B cell (primary cell): ENCODE data around the gene PARD3.

ENCODE experiments used
- CTCF ChIP-seq: fragments of 200-600 bp; IDR thresholded peaks from one replicate; pipeline ENCODE4 v1.8.0; 2022; ENCODE audit warnings: antibody characterized with exemption, mild to moderate bottlenecking
- EZH2 ChIP-seq: IDR thresholded peaks from 2 replicates; pipeline ENCODE4 v1.6.1; 2012; ENCODE audit warnings: borderline replicate concordance, low read depth, mild to moderate bottlenecking, moderate library complexity, low read length; ENCODE audit not compliant: insufficient read depth, poor library complexity, severe bottlenecking

GRCh38 chr10:34581801-34582532, 233.1 kb downstream of the PARD3 start:
- TF ChIP-seq CTCF: no peak
- TF ChIP-seq EZH2: no peak
